HG02885 (cell line): ENCODE measurements around the gene DUSP14.
"Not testable (repeated sequence)": the region's sequence is repeated elsewhere in the genome, so short reads cannot be mapped to it uniquely, and the experiment has no call there.

Source experiments
- ATAC-seq: cut with Tn5 transposase; IDR thresholded peaks from one replicate; pipeline ENCODE4 v1.9.1; 2021; ENCODE audit warnings: mild to moderate bottlenecking; ENCODE audit not compliant: unreplicated experiment, poor library complexity

Gene DUSP14

DNA sequence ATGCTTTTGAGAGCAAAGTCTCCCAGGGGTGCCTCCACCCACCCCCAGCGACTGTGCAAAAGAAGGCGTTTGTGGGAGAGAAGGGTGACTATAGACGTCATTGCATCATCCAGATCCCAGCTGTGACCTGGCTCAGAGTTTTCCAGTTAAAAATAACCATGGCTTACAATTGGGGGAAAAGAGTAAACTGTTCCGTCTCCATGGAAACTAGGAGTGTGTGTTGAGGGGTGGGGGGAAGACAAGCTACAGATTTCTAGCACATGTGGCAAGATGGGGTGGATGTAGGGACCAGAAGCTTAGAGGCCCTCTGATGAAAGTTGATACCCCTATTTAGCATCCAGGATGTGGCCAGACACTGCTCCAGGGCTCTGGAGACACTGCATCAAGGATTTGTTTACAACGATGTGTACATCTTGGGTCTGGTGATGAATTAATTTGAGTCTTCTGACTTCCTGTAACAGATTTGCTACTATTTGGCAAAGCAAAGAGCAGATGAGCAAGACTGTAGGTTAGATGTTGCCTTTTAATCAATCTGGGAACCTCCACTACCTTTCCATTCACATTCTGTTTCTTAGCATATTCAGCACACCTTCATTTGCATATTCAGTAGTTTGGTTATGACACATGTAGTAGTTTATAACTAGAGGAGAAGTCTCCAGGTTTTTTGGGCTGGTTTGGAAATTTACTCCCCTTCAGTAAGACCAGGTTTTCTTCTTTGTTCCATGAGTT lies 6.2 kb upstream of the DUSP14 start:
- no peak for ATAC-seq

DNA sequence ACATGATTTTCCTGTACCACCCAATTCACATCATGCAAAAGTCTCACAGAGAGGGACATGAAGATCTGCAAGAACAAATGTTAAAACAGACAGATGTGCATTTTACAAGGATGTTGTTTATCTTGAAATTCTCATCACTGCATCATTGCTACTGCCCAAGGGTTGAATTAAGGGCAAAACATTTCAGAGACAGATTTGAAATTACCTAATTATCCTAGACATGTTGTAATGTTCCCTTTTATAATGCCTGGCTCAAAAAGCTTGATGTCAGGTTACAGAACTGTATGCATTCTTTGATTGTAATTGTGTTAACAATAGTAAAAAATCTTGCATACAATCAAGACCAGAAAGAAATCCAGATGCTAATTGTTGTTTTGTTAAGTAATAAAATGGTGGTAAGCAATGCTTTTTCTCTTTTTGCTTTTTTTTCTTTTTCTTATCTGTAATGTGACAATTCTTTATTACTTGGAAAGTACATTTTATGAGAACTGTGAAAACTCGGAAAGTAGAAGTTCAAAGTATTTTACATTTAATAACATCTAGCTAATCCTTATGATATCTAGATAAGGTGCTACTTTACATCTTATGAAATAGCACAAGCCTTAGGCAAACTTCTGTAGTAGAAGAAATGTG lies 3.6 kb upstream of the DUSP14 start:
- ATAC-seq: no peak

DNA sequence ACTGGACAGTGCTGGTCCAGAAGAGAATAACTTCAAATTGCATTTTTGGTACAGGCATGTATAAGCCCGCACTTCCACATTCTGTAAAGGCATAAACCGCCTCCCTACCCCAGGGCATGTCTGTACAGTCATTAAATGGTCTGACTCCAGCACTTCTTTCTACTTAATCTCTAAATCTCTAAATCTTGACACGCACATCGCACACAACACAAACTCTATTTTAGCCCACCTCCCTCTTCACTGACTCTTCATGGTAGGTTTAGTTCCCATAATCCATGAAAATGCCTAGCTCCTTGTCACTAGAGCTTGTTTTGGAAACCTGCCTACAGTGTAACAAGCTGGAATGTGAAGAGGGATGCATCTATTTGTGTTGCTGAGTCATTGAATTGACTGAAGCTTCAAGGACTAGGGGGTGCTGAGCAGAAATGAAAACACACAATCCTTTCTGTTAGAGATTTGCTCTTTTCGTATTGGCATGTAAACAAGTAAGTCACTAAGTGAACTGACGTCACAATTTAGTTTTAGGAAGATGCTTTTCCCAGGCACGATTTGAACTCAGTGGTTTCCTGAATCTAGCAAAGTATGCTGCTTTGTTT lies 1.6 kb upstream of the DUSP14 start:
- ATAC-seq: no peak

DNA sequence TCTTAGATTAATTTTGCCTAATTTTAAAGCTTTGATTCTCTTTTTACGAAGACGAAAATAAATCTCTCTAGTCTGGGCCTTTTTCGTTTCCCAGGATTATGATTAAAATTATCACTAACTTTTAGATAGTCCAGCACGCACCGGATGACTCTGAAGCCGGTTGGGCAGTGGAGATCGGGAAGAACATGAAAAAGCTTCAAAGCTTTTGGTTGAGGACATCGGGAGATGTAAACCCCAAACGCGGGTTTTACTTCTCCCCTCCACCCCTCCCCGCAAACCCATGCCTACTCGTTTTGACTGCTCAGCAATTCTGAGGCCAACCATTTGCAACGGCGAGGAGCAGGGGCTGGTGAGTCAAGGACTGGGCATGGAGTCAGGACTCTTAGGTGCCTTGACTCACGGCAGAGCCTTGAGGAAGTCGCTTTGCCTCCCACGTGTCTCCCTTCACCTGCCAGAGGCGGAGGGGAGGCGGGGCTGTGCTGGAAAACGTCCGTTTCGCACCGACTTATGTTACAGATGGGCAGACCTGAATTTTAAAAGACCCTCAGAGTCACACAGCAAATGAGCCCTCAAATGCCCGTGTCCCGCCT lies 989 bp upstream of the DUSP14 start:
- peak; percentile 16 for ATAC-seq

DNA sequence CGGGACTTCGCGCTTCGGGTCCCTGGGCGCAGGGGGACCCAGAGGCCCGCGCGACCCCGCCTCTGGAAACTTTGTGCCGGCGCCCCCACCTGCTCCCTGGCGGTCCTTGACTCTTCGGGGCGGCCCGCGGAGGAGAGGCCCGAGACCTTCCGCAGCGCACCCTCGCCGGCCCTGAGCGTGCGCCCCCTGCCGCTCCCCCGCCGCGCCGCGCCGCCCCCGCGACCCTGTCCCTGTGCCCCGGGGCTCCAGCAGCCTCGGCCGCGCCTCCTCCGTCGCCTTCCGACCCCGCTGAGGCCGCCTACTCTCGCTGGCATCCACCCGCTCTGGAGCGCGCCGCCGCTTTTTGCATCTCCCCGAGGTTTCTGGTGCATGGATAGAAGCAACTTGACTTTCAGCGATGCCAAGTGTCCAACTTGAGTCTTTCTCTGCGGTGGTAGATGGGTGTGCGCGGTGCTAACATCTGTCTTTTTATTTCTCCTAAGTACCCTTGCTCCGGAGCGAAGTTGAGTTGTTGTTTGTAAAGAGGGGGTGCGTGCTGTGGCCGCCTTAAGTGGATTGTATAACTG lies 414 bp downstream of the DUSP14 start:
- peak; percentile 56 for ATAC-seq

DNA sequence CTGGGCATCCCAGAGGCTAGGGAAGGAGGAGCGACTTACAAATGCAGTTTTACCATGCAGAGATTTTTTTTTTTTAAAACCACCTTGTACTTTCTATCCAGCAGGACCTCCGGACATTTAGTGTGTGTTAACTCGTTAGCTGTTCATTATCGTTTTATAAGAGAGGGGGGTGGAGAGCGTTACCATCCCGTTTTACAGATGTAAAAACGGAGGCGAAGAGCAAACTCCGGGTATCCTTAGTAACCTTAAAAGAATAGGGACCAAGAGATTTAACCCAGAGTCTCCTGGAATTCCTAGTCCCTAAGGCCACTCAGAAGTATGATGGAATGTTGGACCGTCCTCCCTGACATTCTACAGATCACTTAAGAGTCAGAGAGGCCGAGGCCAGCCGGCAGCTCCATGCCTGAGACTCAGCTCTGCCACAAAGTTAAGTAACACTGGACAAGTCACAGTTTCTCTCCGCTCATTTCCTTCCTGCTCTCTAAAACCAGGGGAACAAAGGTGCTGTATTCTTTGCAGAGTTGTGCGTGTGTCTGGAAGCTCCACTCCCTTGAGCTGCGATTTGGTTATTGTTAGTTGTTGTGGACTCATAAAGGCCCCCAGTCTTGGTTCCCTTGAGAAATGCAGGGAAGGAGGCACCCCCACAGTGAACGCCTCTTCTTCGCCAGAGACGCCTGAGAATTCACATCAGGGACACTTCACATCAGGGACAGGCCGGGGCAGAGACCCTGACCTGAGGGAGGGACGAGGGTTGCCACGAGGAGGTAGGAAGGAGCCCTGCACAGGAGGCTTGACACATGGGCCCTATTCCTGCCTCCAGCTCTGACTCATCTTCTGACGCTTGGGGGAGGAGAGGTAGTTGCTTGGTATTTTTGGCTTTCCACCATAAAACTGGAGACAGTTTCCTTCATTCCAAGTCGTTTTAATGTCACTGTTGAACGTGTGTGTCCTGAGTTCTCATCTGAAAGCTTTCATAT lies 1.2 kb downstream of the DUSP14 start:
- ATAC-seq: no peak

DNA sequence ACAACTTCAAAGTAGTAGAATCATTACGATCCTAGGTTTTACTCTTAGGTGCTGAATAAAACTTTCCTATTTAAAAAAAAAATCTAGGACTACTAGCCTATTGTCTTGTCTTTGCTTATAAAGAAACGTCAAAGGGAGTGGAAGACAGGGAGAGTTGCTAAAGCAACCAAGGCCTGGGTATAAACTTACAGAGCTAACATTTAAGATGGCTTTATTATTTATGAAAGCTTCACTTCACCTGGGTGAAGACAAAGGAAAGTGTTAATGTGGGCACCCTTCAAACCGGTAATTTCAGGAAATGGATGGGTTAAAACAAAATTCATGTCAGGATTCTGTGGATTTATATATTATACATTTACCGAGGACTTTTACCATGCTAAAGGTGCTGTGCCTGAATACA lies 2.5 kb downstream of the DUSP14 start:
- ATAC-seq: no peak

DNA sequence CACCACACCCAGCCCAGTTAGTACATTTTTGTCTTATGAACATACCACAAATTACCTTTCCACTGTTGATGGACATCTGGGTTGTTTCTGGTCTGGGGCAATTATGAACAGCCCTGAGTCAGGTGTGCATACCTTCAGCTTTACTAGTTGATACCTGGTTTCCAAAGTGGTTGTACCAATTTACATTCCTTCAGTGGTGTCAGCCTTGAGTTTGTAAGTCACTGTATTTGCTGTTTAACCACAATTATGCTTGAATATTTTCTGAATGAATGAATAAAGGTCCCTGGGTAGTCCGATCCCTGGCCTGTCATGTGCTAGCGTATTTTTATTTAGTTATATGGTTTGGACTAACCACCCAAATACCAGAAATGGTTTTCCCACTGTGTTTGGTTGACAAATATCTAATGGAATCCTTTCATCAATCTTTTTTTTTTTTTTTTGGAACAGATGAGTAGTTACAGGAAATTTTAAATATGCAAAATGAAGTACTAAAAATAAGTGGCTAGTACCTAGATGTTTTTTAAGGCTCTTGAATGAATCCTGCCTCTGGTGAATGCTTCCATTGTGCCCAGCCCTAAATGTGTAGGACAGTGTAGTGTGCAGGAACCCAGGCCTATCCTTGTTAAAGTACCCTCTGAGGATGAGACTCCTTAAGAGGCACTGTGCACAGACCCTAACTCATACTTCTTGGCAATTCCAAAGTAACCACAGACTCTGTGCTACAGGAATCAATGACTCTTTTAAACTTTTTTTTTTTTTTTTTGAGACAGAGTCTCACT lies 3.7 kb downstream of the DUSP14 start:
- no peak for ATAC-seq

DNA sequence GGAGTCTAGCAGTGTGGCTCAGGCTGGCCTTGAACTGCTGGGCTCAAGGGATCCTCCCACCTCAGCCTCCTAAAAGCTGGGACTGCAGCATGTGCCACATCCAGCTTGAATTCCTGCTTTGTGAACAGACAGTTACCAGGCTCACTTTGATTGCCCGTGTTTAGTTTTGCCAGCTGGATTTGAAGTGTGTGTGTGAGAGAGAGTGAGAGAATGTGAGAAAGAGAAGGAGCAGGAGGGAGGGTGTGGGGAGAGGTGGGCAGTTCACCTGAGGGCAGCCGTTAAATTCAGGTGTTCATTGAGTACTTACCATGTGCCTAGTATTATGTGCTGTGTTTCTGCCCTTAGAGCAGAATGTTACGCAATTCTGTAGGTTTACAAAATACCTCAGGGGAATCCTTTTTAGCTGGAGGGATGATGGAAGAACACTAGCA lies 4.7 kb downstream of the DUSP14 start:
- no peak for ATAC-seq

DNA sequence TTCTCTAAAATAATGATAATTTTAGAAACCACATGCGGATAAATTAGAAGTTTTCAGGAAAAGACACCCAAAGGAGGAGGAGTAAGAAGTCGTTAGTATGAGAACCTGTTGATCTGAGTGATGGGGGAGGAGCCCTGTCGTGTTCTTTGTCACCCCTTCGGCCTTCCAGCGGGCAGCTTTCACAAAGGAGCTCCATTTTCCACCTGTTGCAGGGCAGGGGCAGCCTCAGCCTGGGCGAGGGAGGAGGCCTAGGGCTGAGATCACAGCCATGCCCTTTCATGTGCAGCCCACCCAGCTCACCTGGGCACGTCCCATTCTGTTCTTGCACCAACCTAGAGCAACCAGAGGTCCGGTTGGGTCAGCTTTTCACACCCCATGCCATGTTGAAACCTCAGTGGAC lies 5.3 kb downstream of the DUSP14 start:
- no peak for ATAC-seq

DNA sequence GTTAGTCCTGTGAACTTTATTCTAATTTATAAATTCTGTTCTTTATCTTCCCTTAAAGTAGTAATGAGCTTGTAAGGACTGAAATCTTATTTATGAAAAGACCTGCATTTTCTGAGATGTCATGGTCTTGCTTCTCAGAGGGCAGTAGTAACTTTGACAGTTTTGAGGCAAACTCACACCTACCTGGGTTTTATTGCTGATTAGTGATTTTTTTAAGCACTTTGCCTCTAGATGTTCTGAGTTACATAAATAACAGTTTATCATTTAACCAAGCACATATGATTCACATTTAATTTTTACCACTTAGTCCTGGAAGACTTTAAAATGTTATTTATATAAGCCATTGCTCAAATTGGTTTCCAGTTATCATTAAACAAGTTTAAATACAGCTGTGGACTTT lies 10.7 kb downstream of the DUSP14 start:
- no peak for ATAC-seq

DNA sequence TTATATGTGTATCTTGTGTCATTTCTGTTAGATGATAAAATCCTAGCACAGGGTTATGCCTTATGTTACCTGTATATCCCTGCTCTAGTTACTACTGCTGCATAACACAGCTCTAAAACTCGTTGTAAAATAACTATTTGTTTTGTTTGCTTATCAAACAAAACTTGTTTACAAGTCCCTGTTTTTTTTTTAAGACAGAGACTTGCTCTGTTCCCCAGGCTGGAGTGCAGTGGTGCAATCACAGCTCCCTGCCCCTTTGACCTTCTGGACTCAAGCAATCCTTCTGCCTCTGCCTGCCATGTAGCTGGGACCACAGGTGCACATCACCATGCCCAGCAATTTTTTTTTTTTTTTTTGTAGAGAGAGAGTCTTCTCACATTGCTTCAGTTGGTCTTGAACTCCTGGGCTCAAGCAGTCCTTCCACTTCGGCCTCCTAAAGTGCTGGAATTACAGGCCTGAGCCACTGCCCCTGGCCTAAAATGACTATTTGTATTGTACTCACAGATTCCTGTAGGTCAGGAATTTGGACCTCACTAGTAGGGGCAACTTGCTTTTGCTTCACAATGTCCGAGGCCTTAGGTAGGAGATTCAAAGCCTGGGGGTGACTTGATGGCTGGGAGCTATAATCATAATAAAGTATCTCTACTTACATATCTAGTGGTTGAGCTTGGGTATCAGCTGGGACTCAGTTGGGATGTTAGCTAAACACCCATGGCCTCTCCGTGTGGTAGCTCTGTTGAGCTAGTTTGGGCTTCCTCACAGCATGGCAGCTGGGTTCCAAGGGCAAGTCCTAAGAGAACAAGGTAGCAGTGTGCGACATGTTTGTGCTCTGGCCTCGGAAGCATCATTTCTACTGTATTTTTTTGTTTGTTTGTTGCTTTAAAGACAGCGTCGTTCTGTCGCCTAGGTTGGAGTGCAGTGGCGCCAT lies 12.6 kb downstream of the DUSP14 start:
- ATAC-seq: no peak

DNA sequence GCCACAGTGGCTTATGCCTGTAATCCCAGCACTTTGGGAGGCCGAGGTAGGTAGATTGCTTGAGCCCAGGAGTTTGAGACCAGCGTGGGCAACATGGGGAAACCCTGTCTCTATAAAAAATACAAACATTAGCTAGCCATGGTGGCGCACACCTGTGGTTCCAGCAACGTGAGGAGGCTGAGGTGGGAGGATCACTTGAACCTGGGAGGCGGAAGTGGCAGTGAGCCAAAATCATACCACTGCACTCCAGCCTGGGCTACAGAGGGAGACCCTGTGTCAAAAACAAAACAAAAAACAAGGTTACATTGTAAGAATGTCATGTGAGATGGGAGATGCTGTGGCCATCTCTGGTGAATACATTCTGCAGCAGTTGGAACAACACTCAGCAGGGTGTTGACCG lies 13.5 kb downstream of the DUSP14 start:
- no peak for ATAC-seq

DNA sequence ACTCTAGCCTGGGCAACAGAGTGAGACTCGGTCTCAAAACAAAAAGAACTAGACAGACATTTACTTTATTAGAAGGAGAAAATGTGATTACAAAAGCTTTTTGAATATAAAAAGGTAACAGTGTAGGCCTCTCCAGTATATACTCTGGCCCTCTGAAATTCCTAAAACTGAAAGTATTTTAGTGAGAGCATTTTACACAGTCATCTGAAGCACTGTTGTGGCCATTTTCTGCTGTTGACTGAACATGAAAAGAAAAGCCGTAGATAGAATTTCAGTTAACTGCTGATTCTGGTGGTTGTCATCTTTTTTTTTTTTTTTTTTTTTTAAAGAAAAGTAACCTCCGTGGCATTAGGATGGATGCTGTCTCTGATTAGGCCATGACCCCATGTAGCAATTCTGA lies 15.6 kb downstream of the DUSP14 start:
- no peak for ATAC-seq

DNA sequence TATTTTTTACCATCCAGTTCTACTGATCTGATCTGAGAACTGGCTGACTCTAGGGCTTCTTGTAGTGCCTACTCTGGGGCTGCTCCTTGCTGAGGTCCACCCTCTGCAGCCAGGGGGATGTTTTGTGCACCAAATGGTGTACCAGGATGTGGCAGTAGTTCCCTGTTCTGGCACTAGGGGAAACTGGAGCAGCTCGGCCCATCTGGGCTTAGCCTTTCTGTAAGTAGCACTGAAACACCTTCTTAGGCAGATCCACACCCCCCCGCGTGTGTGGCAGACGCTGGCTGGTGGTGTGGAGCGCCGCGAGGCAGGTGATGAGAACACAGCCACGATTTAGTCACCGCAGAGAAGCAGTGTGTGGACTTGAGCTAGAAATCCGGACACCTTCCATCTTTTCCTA lies 17.0 kb downstream of the DUSP14 start:
- no peak for ATAC-seq

DNA sequence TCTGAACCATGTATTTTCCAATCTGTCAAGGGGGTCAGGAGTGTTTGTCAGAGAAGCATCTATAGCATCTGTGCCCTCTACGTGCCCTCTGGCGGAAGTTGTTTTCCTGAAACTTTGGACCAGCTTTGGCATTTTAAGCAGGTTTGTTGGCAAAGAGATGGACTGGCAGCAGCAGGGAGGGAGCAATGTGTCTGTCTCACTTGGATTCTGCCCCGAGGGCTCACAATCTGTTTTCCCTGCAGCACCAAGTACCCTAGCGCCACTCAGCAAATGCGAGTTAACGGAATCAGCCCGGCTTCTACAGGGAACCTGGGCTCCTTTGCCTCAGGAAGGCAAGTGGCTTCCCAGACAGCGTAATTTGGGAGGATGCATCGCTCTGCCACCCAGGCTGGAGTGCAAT lies 17.4 kb downstream of the DUSP14 start:
- ATAC-seq: no peak

DNA sequence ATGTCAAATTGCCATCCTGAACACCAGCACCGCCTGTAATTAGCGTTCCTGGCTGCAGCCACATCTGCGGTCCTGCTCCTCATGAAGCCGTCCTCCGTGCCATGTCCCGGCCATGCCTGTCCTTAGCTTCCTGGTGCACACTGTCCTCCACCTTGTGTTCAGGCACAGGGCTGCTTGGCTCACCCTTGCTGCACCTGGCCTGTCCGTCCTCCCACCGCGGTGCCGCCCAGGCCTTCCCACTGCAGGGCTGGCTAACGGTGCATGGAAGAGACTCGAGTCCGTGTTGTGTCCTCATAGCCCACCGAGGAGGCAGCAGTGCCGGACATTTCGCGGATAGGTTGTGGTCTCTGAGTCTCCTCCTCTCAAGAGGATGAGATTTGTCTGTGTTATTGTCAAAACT lies 20.4 kb downstream of the DUSP14 start:
- ATAC-seq: no peak

DNA sequence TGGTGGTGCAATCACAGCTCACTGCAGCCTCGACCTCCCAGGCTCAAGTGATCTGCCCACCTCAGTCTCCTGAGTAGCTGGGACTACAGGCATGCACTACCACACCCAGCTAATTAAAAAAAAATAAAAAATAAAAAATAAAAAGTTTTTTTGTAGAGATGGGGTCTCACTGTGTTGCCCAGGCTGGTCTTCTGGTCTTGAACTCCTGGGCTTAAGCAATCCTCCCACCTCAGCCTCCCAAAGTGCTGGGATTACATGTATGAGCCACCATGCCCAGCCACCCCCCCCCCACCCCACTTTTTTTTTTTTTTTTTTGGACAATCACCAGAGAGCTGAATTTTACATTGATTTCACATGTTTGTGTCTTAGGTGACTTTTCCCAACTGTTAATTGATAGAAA lies 22.0 kb downstream of the DUSP14 start:
- not testable (repeated sequence) for ATAC-seq
